Measurements from ENCODE around the gene FADS2. TPM values are rescaled to one million over a fixed set of nuclear protein-coding genes. Genes with fewer than 3 reads are reported as not detected.

The FADS2 gene
- total and polyA plus RNA-seq, 2 of the 13 experiments (the other 11 are each of a cell fraction or from before 2014, with no cell fraction given): 90.1 to 124 TPM

DNA sequence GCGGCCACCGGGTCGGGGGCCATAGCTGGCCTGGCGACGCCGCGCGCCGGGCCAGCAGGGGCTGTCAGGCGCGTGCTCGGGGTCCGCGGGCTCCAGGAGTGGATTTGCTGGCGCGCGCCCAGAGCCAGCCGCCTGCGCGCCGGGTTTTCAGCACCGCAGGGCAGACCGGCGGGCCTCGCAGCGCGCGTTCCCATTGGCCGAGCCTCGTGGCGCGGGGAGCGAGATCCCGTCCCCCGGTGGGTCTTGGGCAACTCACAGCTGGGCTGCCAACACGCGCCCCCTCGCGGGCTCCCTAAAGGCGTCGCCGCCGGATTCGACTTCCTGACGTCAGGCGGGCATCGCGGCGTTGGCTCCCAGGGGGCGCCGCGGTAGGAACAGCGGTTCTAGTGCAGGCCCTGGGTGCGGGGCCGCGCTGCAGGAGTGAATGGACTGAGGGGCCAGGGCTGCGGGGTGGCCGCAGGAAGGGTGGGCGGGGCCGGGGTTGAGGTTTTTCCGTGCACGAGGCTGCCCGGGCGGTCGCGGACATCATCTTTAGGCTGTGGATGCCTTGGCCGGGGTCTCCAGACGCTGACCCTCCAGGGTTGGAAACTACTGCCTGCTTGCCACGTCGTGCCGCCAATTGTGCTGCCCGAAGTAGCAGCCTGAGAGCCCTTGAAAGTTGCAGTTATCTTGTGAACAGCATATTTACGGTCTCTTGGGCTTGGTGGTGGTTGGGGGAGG is 11.2 kb upstream of the FADS2 start, which contains the start of gene FADS1 (continued):
- peak; percentile 79; the same call in 1 of the 2 replicates for TF ChIP-seq ZSCAN21 (CRISPR knock-in tag; IDR thresholded peaks at IDR 0.05; ENCODE audit: borderline replicate concordance)
- no peak for TF ChIP-seq SOX6 (IDR thresholded peaks at IDR 0.05)
- peak; percentile 74 for TF ChIP-seq SOX6 (CRISPR knock-in tag; IDR thresholded peaks at IDR 0.05)
- peak; percentile 72; the same call in 1 of the 2 replicates for TF ChIP-seq ZNF678 (CRISPR knock-in tag; IDR thresholded peaks at IDR 0.05)
- TF ChIP-seq, protein P1, sequence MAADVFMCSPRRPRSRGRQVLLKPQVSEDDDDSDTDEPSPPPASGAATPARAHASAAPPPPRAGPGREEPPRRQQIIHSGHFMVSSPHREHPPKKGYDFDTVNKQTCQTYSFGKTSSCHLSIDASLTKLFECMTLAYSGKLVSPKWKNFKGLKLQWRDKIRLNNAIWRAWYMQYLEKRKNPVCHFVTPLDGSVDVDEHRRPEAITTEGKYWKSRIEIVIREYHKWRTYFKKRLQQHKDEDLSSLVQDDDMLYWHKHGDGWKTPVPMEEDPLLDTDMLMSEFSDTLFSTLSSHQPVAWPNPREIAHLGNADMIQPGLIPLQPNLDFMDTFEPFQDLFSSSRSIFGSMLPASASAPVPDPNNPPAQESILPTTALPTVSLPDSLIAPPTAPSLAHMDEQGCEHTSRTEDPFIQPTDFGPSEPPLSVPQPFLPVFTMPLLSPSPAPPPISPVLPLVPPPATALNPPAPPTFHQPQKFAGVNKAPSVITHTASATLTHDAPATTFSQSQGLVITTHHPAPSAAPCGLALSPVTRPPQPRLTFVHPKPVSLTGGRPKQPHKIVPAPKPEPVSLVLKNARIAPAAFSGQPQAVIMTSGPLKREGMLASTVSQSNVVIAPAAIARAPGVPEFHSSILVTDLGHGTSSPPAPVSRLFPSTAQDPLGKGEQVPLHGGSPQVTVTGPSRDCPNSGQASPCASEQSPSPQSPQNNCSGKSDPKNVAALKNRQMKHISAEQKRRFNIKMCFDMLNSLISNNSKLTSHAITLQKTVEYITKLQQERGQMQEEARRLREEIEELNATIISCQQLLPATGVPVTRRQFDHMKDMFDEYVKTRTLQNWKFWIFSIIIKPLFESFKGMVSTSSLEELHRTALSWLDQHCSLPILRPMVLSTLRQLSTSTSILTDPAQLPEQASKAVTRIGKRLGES (CRISPR knock-in tag; IDR thresholded peaks at IDR 0.05; ENCODE audit: borderline replicate concordance): 0 out of 2 replicates have a peak, but pooled peaks have one; percentile 13
- TF ChIP-seq ZNF205 (CRISPR knock-in tag; IDR thresholded peaks at IDR 0.05): peak; percentile 80; the same call in 1 of the 2 replicates
- peak; percentile 77 for TF ChIP-seq ZNF317 (CRISPR knock-in tag; IDR thresholded peaks at IDR 0.05)
- TF ChIP-seq, protein P2, sequence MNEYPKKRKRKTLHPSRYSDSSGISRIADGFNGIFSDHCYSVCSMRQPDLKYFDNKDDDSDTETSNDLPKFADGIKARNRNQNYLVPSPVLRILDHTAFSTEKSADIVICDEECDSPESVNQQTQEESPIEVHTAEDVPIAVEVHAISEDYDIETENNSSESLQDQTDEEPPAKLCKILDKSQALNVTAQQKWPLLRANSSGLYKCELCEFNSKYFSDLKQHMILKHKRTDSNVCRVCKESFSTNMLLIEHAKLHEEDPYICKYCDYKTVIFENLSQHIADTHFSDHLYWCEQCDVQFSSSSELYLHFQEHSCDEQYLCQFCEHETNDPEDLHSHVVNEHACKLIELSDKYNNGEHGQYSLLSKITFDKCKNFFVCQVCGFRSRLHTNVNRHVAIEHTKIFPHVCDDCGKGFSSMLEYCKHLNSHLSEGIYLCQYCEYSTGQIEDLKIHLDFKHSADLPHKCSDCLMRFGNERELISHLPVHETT (CRISPR knock-in tag; conservative IDR thresholded peaks at IDR 0.05): peak; percentile 56; the same call in 1 of the 2 replicates
- TF ChIP-seq TAF15 (IDR thresholded peaks at IDR 0.05; ENCODE audit: low read depth, low read length, poor library complexity, severe bottlenecking): peak; percentile 68
- no peak; the same call in 1 of the 2 replicates for TF ChIP-seq NCOR1 (IDR thresholded peaks at IDR 0.05; ENCODE audit: borderline replicate concordance, low read length)
- TF ChIP-seq PHF20 (CRISPR knock-in tag; IDR thresholded peaks at IDR 0.05): peak; percentile 38; the same call in 1 of the 2 replicates
- no peak for TF ChIP-seq ZBTB42 (CRISPR knock-in tag; IDR thresholded peaks at IDR 0.05)
- TF ChIP-seq, protein P3, sequence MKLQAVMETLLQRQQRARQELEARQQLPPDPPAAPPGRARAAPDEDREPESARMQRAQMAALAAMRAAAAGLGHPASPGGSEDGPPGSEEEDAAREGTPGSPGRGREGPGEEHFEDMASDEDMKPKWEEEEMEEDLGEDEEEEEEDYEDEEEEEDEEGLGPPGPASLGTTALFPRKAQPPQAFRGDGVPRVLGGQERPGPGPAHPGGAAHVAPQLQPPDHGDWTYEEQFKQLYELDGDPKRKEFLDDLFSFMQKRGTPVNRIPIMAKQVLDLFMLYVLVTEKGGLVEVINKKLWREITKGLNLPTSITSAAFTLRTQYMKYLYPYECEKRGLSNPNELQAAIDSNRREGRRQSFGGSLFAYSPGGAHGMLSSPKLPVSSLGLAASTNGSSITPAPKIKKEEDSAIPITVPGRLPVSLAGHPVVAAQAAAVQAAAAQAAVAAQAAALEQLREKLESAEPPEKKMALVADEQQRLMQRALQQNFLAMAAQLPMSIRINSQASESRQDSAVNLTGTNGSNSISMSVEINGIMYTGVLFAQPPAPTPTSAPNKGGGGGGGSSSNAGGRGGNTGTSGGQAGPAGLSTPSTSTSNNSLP (IDR thresholded peaks at IDR 0.05; ENCODE audit: low read depth, low read length): no peak
- TF ChIP-seq, protein P4, sequence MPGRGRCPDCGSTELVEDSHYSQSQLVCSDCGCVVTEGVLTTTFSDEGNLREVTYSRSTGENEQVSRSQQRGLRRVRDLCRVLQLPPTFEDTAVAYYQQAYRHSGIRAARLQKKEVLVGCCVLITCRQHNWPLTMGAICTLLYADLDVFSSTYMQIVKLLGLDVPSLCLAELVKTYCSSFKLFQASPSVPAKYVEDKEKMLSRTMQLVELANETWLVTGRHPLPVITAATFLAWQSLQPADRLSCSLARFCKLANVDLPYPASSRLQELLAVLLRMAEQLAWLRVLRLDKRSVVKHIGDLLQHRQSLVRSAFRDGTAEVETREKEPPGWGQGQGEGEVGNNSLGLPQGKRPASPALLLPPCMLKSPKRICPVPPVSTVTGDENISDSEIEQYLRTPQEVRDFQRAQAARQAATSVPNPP (CRISPR knock-in tag; IDR thresholded peaks at IDR 0.05): peak; percentile 14; the same call in 1 of the 2 replicates
- TF ChIP-seq, protein P5, sequence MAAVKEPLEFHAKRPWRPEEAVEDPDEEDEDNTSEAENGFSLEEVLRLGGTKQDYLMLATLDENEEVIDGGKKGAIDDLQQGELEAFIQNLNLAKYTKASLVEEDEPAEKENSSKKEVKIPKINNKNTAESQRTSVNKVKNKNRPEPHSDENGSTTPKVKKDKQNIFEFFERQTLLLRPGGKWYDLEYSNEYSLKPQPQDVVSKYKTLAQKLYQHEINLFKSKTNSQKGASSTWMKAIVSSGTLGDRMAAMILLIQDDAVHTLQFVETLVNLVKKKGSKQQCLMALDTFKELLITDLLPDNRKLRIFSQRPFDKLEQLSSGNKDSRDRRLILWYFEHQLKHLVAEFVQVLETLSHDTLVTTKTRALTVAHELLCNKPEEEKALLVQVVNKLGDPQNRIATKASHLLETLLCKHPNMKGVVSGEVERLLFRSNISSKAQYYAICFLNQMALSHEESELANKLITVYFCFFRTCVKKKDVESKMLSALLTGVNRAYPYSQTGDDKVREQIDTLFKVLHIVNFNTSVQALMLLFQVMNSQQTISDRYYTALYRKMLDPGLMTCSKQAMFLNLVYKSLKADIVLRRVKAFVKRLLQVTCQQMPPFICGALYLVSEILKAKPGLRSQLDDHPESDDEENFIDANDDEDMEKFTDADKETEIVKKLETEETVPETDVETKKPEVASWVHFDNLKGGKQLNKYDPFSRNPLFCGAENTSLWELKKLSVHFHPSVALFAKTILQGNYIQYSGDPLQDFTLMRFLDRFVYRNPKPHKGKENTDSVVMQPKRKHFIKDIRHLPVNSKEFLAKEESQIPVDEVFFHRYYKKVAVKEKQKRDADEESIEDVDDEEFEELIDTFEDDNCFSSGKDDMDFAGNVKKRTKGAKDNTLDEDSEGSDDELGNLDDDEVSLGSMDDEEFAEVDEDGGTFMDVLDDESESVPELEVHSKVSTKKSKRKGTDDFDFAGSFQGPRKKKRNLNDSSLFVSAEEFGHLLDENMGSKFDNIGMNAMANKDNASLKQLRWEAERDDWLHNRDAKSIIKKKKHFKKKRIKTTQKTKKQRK (IDR thresholded peaks at IDR 0.05; ENCODE audit: low read length): no peak
- peak; percentile 77; the same call in 1 of the 2 replicates for TF ChIP-seq ESRRA (CRISPR knock-in tag; IDR thresholded peaks at IDR 0.05; ENCODE audit: low read depth)
- TF ChIP-seq CREB1 (IDR thresholded peaks at IDR 0.05): peak; percentile 89
- peak; percentile 83 for TF ChIP-seq CREB1 (CRISPR knock-in tag; IDR thresholded peaks at IDR 0.05)

All from HepG2 (cell line).